ENCODE measurements around the gene SLC26A1. TPM values are rescaled to one million over a fixed set of nuclear protein-coding genes. Genes with fewer than 3 reads are reported as not detected.

Gene SLC26A1
- total RNA-seq, 1 experiment from 2014 or later = 1.3 TPM

DNA sequence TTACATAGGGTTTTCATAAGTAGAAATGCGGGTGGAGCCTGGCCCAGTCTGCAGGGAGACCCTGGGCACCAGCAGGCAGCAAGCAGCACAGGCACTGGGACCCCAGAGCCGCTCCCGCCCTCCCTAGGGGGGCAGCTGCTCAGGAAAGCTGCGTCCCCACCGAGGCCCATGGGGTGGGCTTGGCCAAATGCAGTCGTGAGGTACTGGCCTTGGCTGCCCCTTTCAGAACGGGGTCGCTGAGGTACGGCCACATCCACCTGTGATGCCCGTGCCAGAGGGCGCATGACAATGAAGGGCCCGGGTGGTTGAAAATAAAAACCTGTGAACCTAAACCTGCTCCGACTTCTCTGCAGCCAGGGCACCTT, 44.3 kb downstream of the SLC26A1 start:
- no peaks in the 10 kb centered on the region for H4K20me1 ChIP-seq (ENCODE audit: insufficient read depth)
- H3K4me1 ChIP-seq (replicated peaks; ENCODE audit: insufficient read depth) = no peaks in the 10 kb centered on the region
- H2AFZ ChIP-seq = no peak overlapping the region
- no TSS peak for BruUV-seq (replicated peaks)
- H3K27ac ChIP-seq = no peak overlapping the region
- no peak overlapping the region for H3K4me2 ChIP-seq
- intact Hi-C loops (cut with micrococcal nuclease; ENCODE audit: unreplicated experiment) = no loop called here
- no peak for TF ChIP-seq EZH2 (IDR thresholded peaks at IDR 0.05; ENCODE audit: low read depth)
- TF ChIP-seq, protein P1, sequence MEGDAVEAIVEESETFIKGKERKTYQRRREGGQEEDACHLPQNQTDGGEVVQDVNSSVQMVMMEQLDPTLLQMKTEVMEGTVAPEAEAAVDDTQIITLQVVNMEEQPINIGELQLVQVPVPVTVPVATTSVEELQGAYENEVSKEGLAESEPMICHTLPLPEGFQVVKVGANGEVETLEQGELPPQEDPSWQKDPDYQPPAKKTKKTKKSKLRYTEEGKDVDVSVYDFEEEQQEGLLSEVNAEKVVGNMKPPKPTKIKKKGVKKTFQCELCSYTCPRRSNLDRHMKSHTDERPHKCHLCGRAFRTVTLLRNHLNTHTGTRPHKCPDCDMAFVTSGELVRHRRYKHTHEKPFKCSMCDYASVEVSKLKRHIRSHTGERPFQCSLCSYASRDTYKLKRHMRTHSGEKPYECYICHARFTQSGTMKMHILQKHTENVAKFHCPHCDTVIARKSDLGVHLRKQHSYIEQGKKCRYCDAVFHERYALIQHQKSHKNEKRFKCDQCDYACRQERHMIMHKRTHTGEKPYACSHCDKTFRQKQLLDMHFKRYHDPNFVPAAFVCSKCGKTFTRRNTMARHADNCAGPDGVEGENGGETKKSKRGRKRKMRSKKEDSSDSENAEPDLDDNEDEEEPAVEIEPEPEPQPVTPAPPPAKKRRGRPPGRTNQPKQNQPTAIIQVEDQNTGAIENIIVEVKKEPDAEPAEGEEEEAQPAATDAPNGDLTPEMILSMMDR (conservative IDR thresholded peaks at IDR 0.05) = no peak
- no peaks in the 10 kb centered on the region for H3K9me3 ChIP-seq (ENCODE audit: insufficient read depth, low read depth)
- no peak overlapping the region for H3K4me3 ChIP-seq
- no peaks in the 10 kb centered on the region for H3K27me3 ChIP-seq (ENCODE audit: insufficient read depth, low read depth)
- ChIA-PET POLR2A (ENCODE audit: unreplicated experiment) (interaction anchor here (0.6 kb wide), 1 partner anchor 319 kb away, joined by 4 read pairs; no protein-coding TSS in a partner anchor), CTCF (no interaction called here)
- no peaks in the 10 kb centered on the region for H3K9me2 ChIP-seq (ENCODE audit: insufficient read depth)
- no peaks in the 10 kb centered on the region for H3K79me2 ChIP-seq (ENCODE audit: low read depth)
- H3K36me3 ChIP-seq (ENCODE audit: low read depth) = no peaks in the 10 kb centered on the region
- DNase-seq = no peak
- no peaks in the 10 kb centered on the region for H3F3A ChIP-seq (ENCODE audit: insufficient read depth, low read depth)

GRCh38 chr4:948101-948935, 44.9 kb downstream of the SLC26A1 start:
- Histone ChIP-seq H3F3A (ENCODE audit: insufficient read depth, low read depth) (no peaks in the 10 kb centered on the region), H2AFZ (no peak overlapping the region), H3K9me3 (ENCODE audit: insufficient read depth, low read depth) (no peaks in the 10 kb centered on the region), H3K27me3 (ENCODE audit: insufficient read depth, low read depth) (no peaks in the 10 kb centered on the region), H3K9me2 (ENCODE audit: insufficient read depth) (no peaks in the 10 kb centered on the region), H3K79me2 (ENCODE audit: low read depth) (no peaks in the 10 kb centered on the region), H3K36me3 (ENCODE audit: low read depth) (no peaks in the 10 kb centered on the region), H3K4me3 (no peak overlapping the region), H3K27ac (no peak overlapping the region), H3K4me1 (replicated peaks; ENCODE audit: insufficient read depth) (no peaks in the 10 kb centered on the region), H4K20me1 (ENCODE audit: insufficient read depth) (no peaks in the 10 kb centered on the region), H3K4me2 (no peak overlapping the region)
- intact Hi-C loops (cut with micrococcal nuclease; ENCODE audit: unreplicated experiment) = no loop called here
- TF ChIP-seq, protein P1 (conservative IDR thresholded peaks at IDR 0.05) = no peak
- CTCF ChIA-PET = no interaction called here
- no peak for DNase-seq
- no TSS peak for BruUV-seq (replicated peaks)
- POLR2A ChIA-PET (ENCODE audit: unreplicated experiment) = interaction anchor here (0.6 kb wide), 1 partner anchor 320 kb away, joined by 4 read pairs; no protein-coding TSS in a partner anchor

DNA sequence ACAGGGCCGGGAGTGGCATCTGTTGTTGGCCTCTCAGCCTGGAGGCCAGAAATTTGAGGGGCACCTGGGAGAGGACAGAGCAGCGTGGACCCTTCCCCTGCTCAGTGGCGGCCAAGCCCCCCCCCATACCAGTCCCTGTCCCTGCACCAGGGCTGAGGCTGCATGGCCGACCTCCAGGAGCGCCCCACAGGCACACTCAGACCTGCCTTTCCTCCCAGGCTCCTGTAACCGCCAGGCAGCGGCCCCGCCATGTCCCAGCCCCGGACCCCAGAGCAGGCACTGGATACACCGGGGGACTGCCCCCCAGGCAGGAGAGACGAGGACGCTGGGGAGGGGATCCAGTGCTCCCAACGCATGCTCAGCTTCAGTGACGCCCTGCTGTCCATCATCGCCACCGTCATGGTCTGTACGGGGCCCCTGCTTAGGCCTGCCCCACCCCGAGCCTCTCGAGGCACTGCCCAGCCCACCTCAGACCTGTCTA, 45.7 kb downstream of the SLC26A1 start:
- Histone ChIP-seq H3K9me2 (ENCODE audit: insufficient read depth) (no peaks in the 10 kb centered on the region), H2AFZ (no peak overlapping the region), H3K4me1 (replicated peaks; ENCODE audit: insufficient read depth) (no peaks in the 10 kb centered on the region), H3K4me3 (no peak overlapping the region), H3K79me2 (ENCODE audit: low read depth) (no peaks in the 10 kb centered on the region), H3F3A (ENCODE audit: insufficient read depth, low read depth) (no peaks in the 10 kb centered on the region), H3K27me3 (ENCODE audit: insufficient read depth, low read depth) (no peaks in the 10 kb centered on the region), H3K36me3 (ENCODE audit: low read depth) (no peaks in the 10 kb centered on the region), H4K20me1 (ENCODE audit: insufficient read depth) (no peaks in the 10 kb centered on the region), H3K27ac (no peak overlapping the region), H3K9me3 (ENCODE audit: insufficient read depth, low read depth) (no peaks in the 10 kb centered on the region), H3K4me2 (no peak overlapping the region)
- TF ChIP-seq, protein P1 (conservative IDR thresholded peaks at IDR 0.05) = no peak
- TF ChIP-seq EZH2 (IDR thresholded peaks at IDR 0.05; ENCODE audit: low read depth) = no peak
- ChIA-PET CTCF (no interaction called here), POLR2A (ENCODE audit: unreplicated experiment) (no interaction called here)
- intact Hi-C loops (cut with micrococcal nuclease; ENCODE audit: unreplicated experiment) = no loop called here
- DNase-seq = no peak
- no TSS peak for BruUV-seq (replicated peaks)
